ENCODE data around the gene HOXC6.

DNA sequence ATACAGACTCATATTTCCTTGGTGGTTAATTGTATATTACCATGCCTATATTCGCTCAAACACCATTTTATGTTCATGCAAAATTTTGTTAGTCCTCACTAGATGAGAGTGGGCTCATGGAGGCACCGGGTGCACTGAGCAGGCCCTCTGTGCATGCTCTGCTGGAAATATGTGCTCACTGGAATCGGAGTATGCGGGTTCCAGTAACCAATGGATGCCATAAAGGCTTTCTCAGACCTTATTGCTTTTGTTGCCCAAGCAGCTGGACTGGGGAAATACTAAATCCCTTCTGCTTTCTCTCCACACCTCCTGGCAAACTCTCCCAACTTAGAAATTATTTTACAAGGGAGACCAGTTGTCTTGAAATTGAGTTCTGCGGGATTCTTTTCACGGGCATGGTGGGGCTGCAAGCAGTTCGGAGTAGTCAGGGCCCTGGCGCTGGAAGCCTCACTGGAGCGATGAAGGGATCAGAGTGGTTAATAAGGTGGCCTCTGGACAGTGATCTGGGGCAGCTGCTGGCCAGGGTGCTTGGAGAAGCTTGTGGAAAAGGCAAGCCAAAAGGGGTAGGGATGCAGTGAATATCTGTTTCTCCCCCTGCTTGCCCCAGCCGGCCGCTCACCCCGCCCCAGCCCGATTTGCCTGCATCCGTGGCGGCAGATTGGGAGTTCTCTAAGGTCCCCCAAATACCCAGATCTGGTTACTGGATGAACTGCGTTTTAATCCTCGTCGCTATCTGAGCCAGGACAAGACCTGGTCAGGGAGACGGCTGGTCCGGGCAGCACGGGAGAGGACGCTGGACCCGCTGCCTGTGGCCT, 7.4 kb upstream of the HOXC6 start:
- TF ChIP-seq POLR2A (IDR thresholded peaks at IDR 0.05): no peak
- TF ChIP-seq CTCF (IDR thresholded peaks at IDR 0.05): no peak

Data from esophagus squamous epithelium (tissue), 4 donors.